ENCODE data around the gene TPPP2.

The TPPP2 gene

GRCh38 chr14:21075719-21076437 is 45.9 kb downstream of the TPPP2 start:
- DNase-seq (ENCODE audit: low read depth, low spot score) = no peak

GRCh38 chr14:21077672-21078071 is 47.7 kb downstream of the TPPP2 start:
- no peak for DNase-seq (ENCODE audit: low read depth, low spot score)

- no peak for DNase-seq (ENCODE audit: low read depth, low spot score)
These were observed 48.3 kb downstream of the TPPP2 start for GRCh38 chr14:21078287-21078686.

DNA sequence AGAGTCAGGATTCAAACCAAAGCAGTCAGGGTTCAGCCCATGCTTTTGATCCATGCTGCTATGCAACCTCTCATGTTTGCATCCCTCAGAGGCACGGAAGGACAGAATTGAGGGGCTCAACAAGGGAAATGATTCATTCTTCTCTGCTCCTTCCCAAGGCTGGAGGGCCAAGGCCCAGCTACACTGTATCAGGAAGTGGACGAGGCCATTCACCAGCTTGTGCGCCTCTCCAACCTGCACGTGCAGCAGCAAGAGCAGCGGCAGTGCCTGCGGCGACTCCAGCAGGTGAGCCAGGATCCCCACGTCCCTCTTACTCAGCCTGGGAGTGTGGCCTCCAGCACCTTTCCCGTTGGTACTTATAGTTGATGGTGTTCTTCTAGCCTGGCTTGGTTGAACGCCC is 48.7 kb downstream of the TPPP2 start:
- DNase-seq (ENCODE audit: low read depth, low spot score) = no peak

- no peak for DNase-seq (ENCODE audit: low read depth, low spot score)
These were observed 51.6 kb downstream of the TPPP2 start for GRCh38 chr14:21081521-21082142.

All from smooth muscle cell of the brain vasculature (primary cell).